Cortex of kidney (tissue), 1 donor: ENCODE measurements around the gene RELCH.

Experiments
- DNase-seq: peaks from one replicate; lab custom pipeline; 2025; lab: John Stamatoyannopoulos, UW

Gene RELCH

DNA sequence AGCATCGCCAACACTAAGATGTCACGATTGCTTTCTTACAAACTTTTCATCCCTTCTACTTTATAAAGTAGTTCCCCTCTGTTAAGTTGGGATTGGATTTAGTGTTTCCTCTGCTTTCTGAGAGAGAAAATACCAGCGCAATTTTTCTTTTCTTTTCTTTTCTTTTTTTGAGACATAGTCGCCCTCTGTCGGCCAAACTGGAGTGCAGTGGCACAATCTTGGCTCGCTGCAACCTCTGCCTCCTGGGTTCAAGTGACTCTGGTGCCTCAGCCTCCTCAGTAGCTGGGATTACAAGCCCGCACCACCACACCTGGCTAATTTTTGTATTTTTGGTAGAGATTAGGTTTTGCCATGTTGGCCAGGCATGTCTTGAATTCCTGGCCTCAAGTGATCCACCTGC is 9.0 kb downstream of the RELCH start:
- no peak for DNase-seq

DNA sequence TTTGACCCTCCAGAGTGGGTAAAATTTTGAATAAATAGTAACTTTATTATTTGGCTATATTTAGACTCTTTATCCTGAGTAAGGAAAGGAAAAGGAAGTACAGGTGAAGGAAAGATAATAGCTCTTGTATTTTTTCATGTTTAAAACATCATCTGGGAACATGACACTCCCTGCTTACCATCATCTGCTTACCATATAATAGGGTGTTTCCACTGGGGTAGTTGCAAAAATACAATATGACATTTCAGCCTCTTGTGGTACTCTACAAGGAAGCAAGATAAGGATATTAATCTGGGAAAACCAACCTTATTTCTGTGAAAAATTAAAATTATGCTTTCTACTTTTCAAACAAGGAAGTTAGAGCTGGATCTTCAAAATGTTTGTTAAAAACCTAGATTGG is 9.9 kb downstream of the RELCH start:
- DNase-seq: no peak

DNA sequence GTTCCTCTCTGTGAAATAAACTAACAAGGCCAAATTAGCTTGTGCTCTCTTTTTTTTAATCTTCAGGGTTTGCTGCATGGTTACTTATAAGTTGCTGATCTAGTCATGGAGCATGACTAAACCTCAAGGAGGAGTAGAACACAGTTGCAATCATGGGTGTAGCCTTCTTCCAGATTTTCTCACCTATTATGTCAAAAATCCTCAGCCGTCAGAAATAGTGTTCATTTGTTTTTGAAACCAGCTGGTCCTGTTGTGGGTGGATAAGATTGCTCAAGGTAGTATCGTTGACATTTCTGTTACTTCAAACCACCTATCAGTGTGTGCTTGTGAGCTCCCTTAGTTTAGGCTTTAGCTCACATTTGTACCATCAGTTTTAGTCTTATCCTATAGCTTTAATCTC is 11.2 kb downstream of the RELCH start:
- DNase-seq: no peak

DNA sequence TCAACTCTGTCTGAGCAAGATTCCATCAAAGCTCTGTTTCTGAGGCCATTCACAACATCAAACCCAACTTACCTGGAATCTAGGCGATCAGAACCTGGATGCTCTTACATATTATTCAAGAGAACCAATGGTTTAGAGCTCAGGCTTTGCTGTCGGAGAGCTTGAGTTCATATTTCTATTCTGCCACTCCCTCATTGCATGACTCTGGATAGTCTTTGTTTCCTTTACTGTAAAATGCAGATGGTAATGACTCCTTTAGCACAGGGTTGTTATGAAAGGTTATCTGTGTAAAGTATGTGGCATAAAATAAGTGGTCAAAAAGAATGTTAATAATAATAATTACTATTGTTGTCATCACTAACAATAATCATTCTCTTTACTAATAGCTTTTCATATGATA is 12.6 kb downstream of the RELCH start:
- no peak for DNase-seq

DNA sequence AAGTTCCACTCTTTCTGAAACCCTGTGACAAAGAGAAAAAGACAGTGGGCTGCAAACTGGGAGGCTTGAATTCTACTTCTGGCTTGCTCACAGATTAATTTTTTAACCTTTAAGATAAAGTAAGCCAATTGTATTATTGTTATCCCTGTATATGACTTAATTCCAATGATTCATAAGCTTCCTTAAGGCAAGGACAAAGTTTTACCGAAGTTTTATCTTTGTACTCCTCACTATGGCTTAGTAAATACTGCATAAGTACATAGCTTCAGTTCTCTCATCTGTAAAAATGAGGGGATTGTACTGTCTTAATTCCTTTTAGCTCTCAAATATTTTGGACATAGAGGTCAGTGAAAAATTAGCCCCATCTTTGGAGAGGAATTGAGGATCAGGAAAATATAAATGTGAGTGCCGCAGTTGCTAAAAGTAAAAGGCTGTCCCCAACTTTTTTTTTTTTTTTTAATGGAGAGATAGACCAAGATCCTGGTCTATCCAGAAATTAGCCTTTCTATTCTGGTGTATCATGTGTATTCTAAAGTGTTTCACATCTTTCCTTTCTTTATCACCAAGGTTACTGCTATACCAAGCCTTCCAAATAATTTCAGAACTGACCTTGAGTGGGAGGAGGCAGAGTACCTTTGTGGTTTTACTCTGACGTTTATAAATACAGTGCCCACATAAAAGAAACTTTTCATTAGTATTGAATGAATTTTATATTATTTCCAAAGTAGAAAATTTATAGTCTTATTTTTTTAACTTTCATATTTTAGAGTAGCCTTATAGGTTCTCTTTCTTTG is 13.3 kb downstream of the RELCH start:
- no peak for DNase-seq

DNA sequence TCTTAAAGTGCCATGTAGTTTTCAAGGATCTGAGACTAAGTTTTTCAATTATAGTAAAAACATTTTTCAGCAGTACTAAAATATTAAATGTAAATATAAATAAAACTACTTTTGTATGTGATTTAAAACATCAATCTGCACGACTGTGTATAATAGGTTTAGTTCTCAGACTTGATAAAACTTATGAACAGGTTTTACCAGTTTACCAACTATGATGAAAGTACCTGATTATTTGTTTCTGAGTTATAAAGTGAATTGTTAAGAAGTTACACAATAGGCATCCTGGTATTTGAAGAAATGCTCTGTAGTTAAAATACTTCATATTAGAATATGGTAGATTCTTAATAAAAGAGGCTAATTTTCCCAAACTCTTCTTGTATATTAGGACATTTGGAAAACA is 14.8 kb downstream of the RELCH start:
- no peak for DNase-seq

DNA sequence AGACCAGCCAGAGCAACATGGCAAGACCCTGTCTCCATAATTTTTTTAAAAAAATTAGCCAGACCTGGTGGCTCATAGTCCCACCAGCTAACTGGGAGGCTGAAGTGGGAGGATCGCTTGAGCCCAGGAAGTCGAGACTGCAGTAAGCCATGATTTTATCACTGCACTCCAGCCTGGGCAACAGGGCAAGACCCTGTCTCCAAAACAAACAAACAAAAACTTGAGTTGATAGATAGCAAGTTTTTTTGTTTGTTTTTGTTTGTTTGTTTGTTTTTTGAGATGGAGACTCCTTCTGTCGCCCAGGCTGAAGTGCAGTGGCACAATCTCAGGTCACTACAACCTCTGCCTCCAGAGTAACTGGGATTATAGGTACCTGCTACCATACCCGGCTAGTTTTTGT is 18.8 kb downstream of the RELCH start:
- DNase-seq: no peak

DNA sequence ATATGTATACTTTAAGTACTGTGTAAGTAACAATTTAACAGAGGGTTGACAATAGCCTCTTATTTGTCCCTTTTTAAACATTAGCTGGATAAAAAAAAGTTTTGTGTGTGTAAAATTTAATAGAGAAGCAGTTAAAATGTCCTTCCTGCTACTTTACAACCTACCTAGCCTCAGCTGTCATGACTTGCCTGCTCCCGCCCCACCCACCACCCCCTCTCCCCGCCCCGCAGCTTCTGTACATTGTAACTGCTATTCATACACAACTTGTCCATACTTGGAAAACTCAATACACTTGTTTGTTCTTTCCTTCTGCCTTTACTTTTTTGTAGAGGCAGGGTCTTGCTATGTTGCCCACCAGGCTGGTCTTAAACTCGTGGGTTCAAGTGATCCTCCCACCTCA is 19.5 kb downstream of the RELCH start:
- no peak for DNase-seq

DNA sequence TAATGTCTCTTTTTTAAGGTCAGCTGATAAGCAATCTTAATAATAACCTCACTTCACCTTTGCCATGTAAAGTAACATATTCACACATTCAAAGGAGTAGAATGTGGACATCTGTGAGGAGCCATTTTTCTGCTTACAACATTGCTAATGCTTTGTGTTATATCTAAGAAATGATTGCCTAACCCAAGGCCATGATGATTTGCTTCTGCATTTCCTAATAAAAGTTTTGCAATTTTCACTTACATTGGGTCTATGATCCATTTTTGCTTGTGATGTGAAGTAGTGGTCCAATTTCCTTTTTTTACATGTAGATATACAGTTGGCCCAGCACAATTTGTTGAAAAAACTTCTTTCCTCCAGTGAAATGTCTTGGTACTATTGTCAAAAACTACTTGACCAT is 22.0 kb downstream of the RELCH start:
- no peak for DNase-seq

DNA sequence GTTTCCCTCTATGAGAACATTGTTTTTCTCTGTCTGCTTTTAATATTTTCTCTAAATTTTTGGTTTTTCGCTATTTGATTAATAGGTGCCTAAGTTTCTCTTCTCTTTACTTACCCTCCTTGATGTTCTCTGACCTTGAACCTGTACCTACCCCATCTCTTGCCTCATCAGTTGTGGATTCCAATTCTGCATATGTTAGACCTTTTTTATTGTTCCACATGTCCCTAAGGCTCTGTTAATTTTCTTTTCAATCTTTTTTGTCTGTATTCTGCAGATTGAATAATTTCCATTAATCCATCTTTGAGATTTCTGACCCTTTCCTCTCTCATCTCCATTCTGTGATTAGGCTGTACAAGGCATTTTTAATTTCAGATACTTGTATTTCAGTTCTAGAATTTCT is 23.1 kb downstream of the RELCH start:
- DNase-seq: no peak

DNA sequence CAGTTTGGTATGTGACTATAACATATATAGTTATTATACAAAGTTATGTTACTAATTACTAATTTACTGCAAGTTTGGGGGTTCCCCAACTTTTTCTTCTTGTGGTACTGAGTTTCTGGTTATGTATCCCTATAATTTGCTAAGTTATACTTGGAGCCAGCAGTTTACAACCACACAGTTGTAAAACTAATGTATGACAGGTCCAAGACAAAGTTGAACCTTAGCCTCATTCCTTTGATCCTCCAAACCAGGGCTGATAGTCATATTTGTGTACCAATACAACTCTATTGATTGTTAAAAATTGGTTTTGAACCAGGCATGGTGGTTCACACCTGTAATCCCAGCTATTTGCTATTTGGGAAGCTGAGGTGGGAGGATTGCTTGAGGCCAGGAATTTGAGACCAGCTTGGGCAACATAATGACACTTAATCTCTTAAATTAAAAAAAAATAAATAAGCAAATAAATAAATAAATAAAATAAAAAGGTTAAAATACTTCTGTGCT is 24.3 kb downstream of the RELCH start:
- no peak for DNase-seq

DNA sequence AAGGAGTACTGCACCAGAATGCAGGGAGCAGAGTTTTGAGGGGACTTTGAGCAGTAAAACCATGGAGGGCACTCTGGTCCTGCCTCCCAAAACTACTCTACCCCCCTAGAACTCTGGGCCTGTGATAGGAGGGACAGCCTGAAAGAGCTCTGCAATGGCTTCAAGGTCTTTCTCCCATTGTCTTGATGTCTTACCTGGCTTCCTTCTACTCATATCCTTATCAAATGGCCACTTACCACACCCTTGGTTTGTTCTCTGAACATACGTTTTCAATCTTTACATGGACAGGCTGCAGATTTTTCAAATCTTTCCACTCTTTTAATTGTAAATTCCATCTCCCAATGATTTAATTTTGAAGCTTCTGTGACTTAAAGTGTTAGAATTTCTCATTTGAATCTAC is 27.7 kb downstream of the RELCH start:
- no peak for DNase-seq

DNA sequence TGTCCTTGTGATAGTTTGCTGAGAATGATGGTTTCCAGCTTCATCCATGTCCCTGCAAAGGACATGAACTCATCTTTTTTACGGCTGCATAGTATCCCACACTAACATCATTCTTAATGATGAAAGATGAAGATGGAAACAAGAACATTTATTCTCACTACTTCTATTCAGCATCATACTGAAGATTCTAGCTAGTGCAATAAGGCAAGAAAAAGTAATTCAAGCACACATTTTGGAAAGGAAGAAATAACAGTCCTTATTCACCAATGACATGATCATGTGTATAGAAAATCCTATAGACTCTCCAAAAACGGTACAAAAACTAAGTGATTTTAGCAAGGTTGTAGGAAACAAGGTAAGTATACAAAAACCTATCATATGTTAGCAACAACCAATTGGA is 37.2 kb downstream of the RELCH start:
- no peak for DNase-seq

DNA sequence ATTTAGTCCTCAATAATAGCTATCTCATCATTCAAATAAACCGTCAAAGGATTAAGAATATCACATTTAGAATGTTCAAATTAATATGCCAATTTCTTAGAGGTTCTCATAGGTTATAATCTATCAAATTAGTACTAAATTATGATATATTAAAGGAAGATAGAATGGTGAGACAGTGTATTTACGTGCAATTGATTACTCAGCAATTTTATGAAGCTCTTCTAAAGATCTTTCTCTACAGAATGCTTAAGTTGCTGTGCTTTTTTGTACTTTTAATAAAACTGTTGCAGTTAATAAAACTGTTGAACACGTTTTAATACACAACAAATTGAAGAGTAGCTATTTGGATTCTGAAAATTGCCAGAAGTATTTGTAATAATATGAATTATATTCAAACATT is 39.0 kb downstream of the RELCH start:
- no peak for DNase-seq

DNA sequence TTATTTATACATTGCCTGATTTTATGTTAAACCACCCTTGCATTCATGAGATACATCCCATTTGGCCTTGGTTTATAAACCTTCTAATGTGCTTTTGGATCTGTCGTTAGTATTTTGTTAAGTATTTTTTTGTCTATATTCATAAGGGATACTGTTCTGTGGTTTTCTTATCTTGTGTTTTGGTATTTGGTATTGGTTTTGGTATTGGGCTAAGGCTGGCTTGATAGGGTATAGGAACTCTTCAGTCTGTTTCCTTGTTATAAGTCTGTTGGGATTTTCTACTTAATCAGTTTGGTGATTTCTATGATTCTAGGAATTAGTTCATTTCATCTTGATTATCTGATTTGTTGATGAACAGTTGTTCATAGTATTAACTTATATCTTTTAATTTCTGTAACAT is 49.2 kb downstream of the RELCH start:
- DNase-seq: no peak

DNA sequence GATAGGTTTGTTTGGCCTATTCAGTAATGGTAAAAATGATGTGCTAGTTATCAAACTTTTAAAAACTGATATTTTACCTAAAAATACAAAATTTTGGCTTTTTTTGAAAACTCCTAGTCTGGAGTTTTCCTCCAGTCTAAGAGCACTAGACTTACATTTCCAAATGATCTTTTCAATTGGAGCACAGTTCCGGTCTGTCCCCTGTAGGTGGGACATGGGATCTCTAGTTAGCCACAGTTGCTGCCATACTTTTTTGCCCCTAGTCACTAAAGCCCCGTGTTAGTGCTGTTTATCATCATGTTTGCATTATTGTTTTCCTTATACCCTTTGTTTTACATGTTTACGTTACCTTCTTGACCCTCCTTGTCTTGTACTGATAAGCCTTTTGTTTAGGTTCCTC is 52.4 kb downstream of the RELCH start:
- no peak for DNase-seq

DNA sequence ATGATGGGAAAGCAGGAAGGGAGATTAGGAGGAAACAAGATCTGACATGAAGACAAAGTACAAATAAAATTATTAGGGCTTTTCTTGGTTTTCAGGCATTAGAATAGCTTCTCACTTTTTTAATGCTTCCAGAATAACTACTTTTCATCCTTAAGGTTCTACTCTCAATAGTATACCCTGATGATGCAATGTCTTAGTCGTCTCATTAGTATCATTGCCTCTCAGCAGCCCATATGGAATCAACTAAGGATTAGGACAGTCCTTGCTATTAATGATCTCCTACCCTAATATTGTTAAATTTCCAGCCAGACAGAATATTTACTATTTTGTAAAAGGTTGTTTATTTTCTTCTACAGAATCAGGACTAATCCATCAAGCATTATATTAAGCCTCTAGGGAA is 55.9 kb downstream of the RELCH start:
- no peak for DNase-seq

DNA sequence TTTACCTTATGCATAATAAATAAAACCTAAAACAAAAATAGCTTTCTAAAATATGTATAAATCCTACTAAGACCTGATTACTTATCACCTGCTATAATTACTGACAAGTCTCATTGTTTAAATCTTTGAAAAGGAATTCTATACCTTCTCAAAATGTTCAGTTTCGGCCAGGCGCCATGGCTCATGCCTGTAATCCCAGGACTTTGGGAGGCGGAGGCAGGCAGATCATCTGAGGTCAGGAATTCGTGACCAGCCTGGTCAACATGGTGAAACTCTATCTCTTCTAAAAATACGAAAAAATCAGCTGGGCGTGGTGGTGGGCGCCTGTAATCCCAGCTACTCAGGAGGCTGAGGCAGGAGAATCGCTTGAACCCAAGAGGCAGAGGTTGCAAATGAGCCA is 58.1 kb downstream of the RELCH start:
- no peak for DNase-seq

DNA sequence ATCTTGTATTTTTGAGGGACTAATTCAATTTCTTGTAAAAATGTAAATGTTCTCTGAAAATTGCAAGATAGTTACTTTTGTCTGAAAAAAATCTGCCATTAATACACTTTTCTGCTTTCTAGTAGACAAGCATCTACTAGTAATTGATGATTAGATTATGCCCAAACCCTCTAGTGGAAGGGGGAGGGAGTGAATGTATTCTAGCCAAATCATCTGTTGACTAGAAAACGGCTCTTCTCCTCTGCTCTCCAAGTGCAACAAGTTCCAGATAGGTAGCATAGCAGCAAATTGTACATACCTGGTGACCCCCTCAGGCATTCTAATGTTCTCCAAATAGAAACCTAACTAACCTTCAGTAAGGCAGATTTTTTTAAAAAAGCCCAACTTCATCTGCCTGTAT is 58.6 kb downstream of the RELCH start:
- no peak for DNase-seq

DNA sequence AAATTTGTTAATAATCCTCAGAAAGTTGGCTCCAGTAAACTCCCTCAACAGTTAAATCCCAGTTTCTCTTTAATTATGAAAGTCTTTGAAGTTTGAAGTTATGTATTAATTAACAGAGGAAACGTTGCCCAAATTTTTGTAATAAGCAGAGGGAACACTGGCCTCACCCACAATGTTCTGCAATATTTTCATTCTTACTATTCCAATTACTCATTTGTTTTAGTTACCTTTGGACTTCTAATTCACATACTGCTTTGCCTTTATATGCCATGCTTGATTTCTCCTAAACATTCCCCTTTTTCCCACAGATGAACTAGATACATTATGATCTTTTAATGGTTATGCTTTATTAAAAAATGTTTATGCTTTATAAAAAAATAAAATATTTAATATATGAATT is 61.3 kb downstream of the RELCH start:
- no peak for DNase-seq

DNA sequence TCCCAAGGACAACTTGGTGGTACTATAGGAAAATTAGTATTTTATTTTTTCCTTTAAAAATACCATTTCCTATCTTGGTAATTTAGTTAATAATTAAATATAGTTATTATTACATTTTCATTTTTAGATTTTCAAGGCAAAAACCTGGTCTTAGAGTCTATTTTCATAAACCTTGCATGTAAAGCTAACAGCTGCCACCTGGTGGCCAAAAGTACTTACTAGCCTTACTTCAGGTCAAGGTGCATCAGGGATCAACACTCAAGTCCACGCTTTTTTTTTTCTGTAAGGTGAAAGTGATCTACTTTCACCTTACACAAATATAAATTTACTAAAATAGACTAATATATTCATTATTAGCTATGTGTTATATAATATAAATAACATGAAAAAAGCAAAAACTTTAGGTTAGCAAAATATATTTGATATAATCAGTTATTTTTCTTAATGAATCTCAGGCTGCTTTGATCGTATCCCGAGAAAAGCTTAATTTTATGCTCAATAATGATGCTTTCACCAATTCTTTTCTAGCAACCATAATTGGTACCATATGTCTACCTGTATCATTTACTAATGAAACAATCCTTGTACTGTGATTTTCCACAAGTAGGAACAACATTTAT is 62.5 kb downstream of the RELCH start:
- DNase-seq: no peak

DNA sequence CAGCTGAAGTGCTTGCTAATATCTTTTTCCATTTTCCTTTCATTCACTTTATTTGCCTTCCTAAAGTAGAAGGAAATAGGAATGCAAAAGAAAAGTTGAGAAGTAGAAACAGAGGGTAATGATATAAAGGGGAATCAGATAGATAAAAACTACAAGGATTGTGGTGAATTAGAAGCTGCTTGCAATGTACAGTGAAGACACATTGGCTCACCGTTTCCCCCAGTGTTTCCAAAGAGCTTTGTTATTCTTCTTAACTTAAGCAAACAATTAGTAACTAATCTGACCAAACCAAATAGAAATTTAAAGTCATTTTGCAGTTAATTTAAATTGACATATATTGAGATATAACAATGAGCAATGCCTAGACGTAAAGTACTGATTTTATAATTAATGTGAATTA is 63.4 kb downstream of the RELCH start:
- DNase-seq: no peak

DNA sequence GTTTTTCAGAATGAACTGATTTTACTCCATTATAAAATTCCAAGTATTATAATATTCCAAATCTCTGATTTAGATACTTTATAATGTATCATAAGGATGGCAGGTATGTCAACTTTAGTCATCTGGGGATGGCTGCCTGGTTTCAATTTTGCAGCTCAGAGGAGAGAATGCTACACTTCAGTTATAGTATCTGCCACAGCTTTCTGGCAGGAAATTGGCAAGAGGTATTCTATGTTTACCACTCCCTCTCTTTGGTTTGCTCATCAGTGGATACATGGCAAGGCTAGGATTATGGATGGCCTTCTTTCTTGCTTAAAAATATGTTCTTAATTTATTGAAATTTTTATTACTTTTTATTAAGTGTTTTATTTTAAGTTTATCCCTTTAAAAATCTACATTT is 71.0 kb downstream of the RELCH start:
- DNase-seq: no peak

DNA sequence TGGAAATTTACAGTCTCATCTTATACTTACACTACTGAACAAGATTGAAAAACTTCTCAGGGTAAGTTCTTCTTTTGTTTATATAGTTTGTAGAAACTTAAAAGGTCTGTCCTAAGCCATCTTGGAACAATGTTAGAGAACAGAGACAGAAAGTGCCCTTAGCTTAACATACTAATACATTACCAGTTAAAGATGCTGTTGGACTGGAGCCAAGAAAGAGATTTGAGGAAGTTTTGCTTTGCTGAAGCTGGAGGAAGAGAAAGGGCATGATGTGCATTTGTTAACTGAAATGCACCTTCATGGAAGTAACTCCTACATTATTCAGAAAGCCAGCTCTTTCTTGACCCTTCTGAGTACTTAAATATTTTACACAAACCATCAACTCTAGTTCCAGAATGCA is 71.6 kb downstream of the RELCH start:
- DNase-seq: no peak
